Lung (tissue), 12 donors: ENCODE results near the gene LRRC1. TPM values are rescaled to one million over a fixed set of nuclear protein-coding genes. Genes with fewer than 3 reads are reported as not detected.

ENCODE experiments used
- ATAC-seq: fragments of 200-7000 bp; cut with Tn5 transposase; one replicate; pipeline ENCODE4 v1.9.1; 2020; ENCODE audit warnings: moderate number of reproducible peaks; ENCODE audit not compliant: insufficient read depth, low FRiP score
- DNase-seq, 3 donors: peaks; one replicate each; pipeline ENCODE4 v3.0.0-alpha.2; 2013 to 2017
- H3K27ac ChIP-seq, 2 donors: one replicate each; pipeline ENCODE4 v1.5.1; 2013; ENCODE audit warnings: mild to moderate bottlenecking in 2 of 2, moderate library complexity in 2 of 2, control low read depth in 1 of 2, inconsistent platforms in 1 of 2, low read depth in 1 of 2, low read length in 1 of 2
- H3K27me3 ChIP-seq, 3 donors: one replicate each; pipeline ENCODE4 v1.5.1; 2013; ENCODE audit warnings: low read length in 2 of 3; ENCODE audit not compliant: control insufficient read depth in 3 of 3, insufficient read depth in 3 of 3
- H3K36me3 ChIP-seq, 4 donors: one replicate each; pipeline ENCODE4 v1.5.1; 2013; ENCODE audit warnings: low read length in 4 of 4, mild to moderate bottlenecking in 1 of 4, moderate library complexity in 1 of 4; ENCODE audit not compliant: control insufficient read depth in 4 of 4, insufficient read depth in 4 of 4
- H3K4me1 ChIP-seq, 5 donors: one replicate each; pipeline ENCODE4 v1.5.1; 2013; ENCODE audit warnings: low read length in 5 of 5, mild to moderate bottlenecking in 2 of 5, moderate library complexity in 1 of 5; ENCODE audit not compliant: control insufficient read depth in 5 of 5, insufficient read depth in 5 of 5
- H3K4me3 ChIP-seq: one replicate; pipeline ENCODE4 v1.5.1; 2013; ENCODE audit warnings: mild to moderate bottlenecking, control low read depth, moderate library complexity
- H3K9ac ChIP-seq, 2 donors: one replicate each; pipeline ENCODE4 v1.5.1; 2013; ENCODE audit warnings: low read length in 2 of 2, control low read depth in 1 of 2; ENCODE audit not compliant: insufficient read depth in 1 of 2
- H3K9me3 ChIP-seq, 4 donors: one replicate each; pipeline ENCODE4 v1.5.1; 2013; ENCODE audit warnings: low read length in 3 of 4, mild to moderate bottlenecking in 1 of 4, moderate library complexity in 1 of 4; ENCODE audit not compliant: control insufficient read depth in 4 of 4, insufficient read depth in 3 of 4
- CTCF ChIP-seq: IDR thresholded peaks from 2 replicates; pipeline ENCODE4 v1.5.1; 2012; ENCODE audit warnings: mild to moderate bottlenecking; ENCODE audit errors: control extremely low read depth, extremely low read depth
- WGBS, 2 donors: extraction: QIAGEN DNeasy Blood & Tissue Kit; methylation state at CpG; one replicate each; pipeline ENCODE4 v1.1.7; 2013; 5-methylcytosine and 5-hydroxymethylcytosine counted together
- polyA plus RNA-seq, 2 donors: library from polyadenylated mRNA; stranded (reverse); fragments of 200-250 nt; gene quantifications; one replicate each; pipeline ENCODE4 v1.2.1, GENCODE V29; 2013
- total RNA-seq, 2 donors: library from RNA; depleted of rRNA in 1 of 2; stranded (reverse); fragments of >200 nt in 1 of 2; gene quantifications; one replicate each; pipeline ENCODE4 v1.2.1, GENCODE V29; 2014 to 2021
- donor health status: control.
- donor health status: control.
- donor health status: Bipolar disorder and iron deficiency.
- donor health status: healthy.
- donor health status: DM: yes; HTN: yes; CAD: no.

Gene LRRC1
- total and polyA plus RNA-seq, 4 donors: 4.8 to 19.9 (median 9.9) TPM

- H3K27ac ChIP-seq: no peak overlapping the region
Observed at GRCh38 chr6:53825532-53826321, 30.9 kb downstream of the LRRC1 start.

GRCh38 chr6:53827531-53827930 is 32.7 kb downstream of the LRRC1 start:
- H3K27ac ChIP-seq: no peak overlapping the region
- no peak overlapping the region for H3K9ac ChIP-seq
- no peak for TF ChIP-seq CTCF
- 91 to 96% methylated on average over 1 of the region's 1 CpG for WGBS, 2 donors
- H3K9me3 ChIP-seq: no peaks in the 10 kb centered on the region
- ATAC-seq (no peak), DNase-seq (no peak)
- H3K27me3 ChIP-seq: no peaks in the 10 kb centered on the region
- H3K36me3 ChIP-seq: no peaks in the 10 kb centered on the region
- H3K4me1 ChIP-seq: peaks cover 0 to 4% (median 0%) of the 10 kb centered on the region in 5 donors
- H3K4me3 ChIP-seq: no peak overlapping the region

More at GRCh38 chr6:53825532-53826321, 30.9 kb downstream of the LRRC1 start:
- no peak for TF ChIP-seq CTCF
- DNase-seq (no peak), ATAC-seq (no peak)
- 85 to 91% methylated on average over 7 of the region's 7 CpGs for WGBS, 2 donors
- no peak overlapping the region for H3K4me3 ChIP-seq
- H3K27me3 ChIP-seq: no peaks in the 10 kb centered on the region
- peaks cover 0 to 9% (median 0%) of the 10 kb centered on the region in 5 donors for H3K4me1 ChIP-seq
- no peaks in the 10 kb centered on the region for H3K9me3 ChIP-seq
- no peaks in the 10 kb centered on the region for H3K36me3 ChIP-seq
- no peak overlapping the region for H3K9ac ChIP-seq

GRCh38 chr6:53828215-53828614 is 33.4 kb downstream of the LRRC1 start:
- DNase-seq: no peak
- Histone ChIP-seq H3K27me3 (no peaks in the 10 kb centered on the region), H3K4me1 (no peaks in the 10 kb centered on the region), H3K9me3 (no peaks in the 10 kb centered on the region), H3K36me3 (no peaks in the 10 kb centered on the region), H3K9ac (no peak overlapping the region), H3K4me3 (no peak overlapping the region), H3K27ac (no peak overlapping the region)
- ATAC-seq: no peak
- TF ChIP-seq CTCF: no peak
- WGBS, 2 donors: 92 to 97% methylated on average over 2 of the region's 2 CpGs
